GM21526 (cell line): Measurements from ENCODE around the gene OIT3.

Source experiments
- ATAC-seq: cut with Tn5 transposase; IDR thresholded peaks from one replicate; pipeline ENCODE4 v1.9.1; 2021; ENCODE audit warnings: moderate library complexity; ENCODE audit not compliant: unreplicated experiment, low FRiP score

Gene OIT3

DNA sequence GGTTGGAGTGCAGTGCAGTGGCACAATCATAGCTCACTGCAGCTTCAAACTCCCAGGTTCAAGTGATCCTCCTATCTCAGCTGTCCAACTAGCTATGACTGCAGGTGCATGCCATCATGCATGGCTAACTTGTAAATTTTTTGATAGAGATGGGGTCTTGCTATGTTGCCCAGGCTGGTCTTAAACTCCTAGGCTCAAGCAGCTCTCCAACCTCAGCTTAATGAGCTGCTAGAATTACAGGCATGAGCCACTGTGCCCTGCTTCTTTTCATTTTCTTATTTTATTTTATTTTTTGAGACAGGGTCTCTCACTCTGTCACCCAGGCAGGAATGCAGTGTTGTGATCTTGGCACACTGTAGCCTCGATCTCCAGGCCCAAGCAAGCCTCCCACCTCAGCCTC is 53.4 kb downstream of the OIT3 start:
- no peak for ATAC-seq

DNA sequence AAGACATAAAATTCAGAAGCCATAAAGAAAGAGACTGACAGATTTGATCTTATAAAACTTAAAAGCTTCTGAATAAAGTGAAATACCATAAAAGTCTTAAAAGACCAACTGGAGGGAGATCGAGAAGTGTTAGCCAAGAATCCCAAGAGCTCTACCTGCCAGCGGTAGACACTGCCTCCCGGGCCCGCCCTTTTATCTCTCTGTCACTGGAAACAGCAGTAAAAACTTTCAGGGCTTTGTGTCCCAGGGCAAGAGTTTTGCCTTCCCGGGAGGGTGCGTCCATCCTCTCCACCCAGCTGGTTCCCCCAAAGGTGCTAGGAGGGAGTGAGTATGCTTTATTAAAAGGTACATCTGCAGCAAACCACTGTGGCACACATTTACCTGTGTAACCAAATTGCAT is 55.2 kb downstream of the OIT3 start:
- ATAC-seq = no peak

DNA sequence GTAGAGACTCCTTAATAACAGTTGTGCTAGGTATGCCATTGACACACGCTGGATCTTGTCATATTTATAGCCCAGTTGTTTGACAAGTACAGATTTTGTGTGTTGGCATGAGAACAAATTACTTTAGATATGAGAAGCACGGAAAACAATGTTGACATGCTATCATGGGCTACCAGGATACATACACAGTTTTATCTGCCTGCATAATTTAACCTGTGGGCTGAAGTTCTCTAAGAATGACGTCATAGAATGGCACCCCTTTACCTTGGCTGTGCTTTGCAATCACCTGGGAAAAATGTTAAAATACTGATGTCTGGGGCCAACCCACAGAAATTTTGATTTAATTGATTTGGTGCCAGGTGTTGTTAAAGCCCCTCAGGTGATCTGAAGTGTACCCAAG is 58.2 kb downstream of the OIT3 start:
- no peak for ATAC-seq

GRCh38 chr10:72952189-72952588 is 58.6 kb downstream of the OIT3 start:
- ATAC-seq = no peak

GRCh38 chr10:72952642-72953158 is 59.2 kb downstream of the OIT3 start:
- no peak for ATAC-seq

DNA sequence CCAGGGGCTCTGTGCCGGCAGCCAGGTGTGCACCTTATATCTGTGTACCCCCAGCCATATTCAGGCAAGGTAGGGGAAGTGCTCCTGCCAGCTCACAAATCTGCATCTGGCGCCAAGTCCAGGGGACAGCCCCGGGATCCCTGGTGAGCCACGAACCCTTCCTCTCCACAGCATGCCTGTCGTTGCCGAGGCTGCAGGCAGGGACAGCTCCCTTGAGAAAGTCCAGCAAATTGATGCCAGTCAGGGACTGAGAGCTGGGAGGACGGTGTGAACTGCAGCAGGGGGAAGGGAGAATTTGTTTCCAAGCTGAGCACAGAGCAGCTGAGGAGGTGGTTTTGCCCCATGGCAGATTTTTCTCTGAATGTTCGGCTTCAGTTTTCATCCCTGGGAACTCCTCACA is 60.1 kb downstream of the OIT3 start:
- no peak for ATAC-seq

GRCh38 chr10:72954230-72954595 is 60.7 kb downstream of the OIT3 start:
- ATAC-seq = no peak

DNA sequence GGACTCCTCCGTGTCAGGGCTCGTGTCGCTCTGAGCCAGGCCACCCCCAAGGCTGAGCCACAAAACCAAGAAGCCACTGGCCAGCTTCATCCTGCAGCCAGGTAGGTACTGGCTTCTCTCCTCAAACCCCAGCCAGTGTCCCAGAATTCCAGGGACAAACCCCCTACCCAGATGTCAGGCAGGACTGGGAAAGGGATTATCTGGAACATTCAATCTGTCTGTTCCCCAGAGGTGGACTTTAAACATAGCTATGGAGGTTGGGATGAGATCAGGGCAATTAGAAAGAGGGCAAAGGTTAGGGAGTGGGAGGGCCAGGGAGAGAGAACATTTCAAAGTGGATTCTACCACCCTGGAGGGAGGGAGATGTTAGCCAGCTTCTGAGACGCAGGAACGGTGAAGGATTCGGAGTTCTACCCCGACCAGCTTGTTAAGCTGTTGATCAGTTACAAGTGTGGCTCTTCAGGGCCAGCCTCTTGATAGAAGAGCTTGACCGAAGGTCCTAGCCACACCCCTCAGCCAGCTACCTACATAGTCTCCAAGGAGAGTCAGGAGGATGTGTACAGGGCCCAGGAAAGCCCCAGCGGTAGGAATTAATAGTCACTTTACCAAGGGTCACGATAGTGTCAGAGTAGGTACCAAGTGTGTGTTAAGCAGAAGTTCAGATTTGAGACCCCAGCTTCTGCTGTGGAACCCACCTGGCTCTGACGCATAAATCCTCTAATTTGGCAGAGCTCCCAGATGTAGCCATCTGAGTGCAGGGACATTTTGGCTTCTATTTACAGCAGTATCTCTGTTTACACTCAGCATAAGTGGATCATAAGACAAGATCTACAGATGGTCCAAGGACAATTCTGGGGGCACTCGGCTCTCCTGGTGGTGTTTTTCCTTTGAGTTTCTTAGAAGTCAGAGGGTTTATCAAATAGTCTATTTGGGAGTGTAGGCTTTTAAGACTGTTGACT is 61.3 kb downstream of the OIT3 start, which contains the start of gene PLA2G12B:
TSS of gene PLA2G12B (minus strand) at position 211 of the 959 bp plus-strand sequence. CDS start at position 90, 121 bp downstream.
- ATAC-seq = no peak

DNA sequence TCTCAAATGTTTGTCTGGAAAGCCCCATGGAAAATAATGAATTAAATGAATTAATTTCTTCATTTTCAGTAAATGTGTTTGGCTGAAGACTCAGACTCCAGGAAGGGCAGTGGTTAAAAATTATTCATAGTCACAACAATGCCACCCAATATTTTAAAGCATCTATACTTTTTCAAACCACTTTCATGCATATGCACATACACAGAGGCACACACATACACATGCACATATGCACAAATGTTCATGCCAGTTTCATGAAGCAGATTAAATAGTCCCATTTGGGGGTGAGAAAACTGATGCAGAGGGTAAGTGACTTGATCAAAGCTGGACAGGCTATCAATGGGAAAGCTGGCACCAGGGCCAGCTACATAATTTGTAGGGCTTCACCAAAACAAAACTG is 62.5 kb downstream of the OIT3 start:
- no peak for ATAC-seq

- no peak for ATAC-seq
Measured at GRCh38 chr10:72976886-72977285, 83.3 kb downstream of the OIT3 start.

- ATAC-seq = no peak
Measured at GRCh38 chr10:72979709-72980108, 86.2 kb downstream of the OIT3 start.

DNA sequence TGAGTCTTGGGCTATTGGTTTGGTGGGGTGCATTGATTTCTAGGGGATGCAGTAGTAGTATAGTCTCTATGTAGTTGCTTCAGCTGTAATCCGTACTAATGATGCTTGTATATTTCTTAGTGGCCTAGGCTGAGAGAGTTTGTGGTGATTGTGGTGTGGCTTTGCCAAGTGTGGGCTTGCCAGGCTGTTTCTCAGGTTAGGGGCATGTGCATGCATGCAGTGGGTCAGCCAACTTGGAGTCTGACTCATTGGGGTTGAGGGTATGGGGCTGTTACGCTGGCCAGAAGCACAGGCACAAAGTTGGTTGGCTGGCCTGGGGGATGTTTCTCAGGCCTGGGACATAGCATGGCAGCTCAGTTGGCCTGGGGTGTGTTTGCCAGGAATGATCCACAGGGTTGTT is 86.8 kb downstream of the OIT3 start:
- no peak for ATAC-seq

DNA sequence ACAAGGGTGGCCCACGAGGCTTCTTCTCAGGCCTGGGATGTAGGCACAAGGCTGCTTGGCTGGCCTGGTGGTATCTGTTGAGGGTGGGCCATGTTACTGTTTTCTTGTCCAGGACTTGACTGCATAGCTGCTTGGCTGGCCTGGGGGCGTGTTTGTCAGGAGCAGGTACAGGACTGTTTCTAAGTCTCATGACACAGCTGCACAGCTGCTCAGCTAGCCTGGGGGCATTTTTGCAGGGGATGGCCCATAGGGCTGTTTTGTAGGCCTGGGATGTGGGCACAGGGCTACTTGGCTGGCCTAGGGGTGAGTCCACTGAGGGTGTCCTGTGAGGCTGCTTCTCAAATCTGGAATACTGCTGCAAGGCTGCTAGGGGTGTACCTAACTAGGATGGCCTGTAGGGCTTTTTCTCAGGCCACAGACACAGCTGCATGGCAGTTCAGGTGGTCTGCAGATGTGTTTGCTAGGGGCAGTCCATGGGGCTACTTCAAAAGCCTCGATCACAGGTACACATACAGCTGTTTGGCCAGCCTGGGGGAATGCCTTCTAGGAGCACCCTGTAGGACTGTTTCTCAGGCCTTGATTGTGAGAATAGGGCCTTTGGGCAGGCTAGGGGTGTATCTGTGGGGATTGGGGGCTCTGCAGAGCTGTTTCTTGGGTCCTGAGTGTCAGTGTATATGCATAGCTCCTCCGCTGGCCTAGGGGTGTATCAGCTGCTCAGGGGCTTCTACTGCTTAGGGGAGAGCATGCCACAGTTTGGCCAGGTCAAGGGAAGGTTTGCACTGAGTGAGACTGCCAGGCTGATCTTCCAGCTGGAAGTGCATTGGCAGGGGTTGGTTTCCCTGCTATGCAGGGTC is 87.7 kb downstream of the OIT3 start:
- ATAC-seq = no peak

DNA sequence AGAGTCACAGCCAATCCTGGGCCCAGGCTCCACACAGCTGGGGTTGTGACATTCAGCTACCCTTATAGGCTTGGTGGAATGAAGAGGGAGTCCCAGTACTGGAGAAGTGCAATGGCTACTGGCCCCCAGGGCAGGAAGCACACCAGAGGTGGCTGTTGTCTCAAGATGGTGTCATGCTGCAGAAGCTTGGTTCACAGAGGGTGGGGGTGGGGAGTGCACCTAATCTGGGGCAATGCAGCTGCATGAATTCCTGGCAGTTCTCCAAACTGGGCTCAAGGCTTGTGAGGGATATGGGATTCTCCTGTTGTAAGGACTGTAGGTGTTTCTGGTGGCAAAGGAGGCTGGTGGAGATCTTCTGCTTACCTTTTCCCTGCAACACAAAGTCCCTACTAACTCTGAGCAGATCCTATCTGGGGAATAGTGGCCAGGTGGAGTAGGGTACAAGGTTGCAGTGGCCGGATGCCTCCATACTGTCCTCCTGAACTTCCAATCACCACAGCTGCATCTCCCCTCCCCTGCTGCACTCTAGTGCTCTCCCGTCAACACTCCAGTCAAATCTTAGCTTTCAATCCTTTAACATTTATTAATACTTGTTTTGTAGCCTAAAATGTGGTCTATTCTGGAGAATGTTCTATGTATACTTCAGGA is 88.5 kb downstream of the OIT3 start:
- ATAC-seq = no peak
